ENCODE measurements around the gene TRPM3.

TRPM3 gene

GRCh38 chr9:70940605-70941004 is 180.8 kb downstream of the TRPM3 start:
- no peak for DNase-seq

DNA sequence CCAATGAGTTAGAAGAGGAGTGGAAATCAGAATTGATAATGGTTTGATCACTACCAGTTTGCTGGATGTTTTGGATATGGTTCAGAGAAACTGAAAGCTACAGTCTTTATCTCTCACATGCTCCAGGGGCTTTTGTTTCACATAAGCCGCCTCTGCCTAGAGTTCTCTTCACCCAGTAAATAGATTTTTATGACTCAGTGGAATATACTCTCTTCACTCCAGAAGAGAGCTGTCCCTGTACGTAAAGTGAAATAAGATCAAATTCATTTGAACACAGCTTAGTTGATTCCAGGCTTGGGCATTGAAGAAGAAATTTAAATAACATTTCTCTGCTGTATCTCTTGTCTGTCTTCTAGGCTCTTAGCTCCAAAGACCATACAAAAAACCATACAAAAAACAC is 184.9 kb downstream of the TRPM3 start:
- no peak for DNase-seq

- DNase-seq = no peak
These were observed 185.6 kb downstream of the TRPM3 start for GRCh38 chr9:70935856-70936255.

- DNase-seq = no peak
These were observed 186.8 kb downstream of the TRPM3 start for GRCh38 chr9:70934642-70935041.

- no peak for DNase-seq
These were observed 188.1 kb downstream of the TRPM3 start for GRCh38 chr9:70933321-70933720.

- no peak for DNase-seq
These were observed 189.3 kb downstream of the TRPM3 start for GRCh38 chr9:70932097-70932496.

- no peak for DNase-seq
These were observed 193.9 kb downstream of the TRPM3 start for GRCh38 chr9:70927530-70927929.

DNA sequence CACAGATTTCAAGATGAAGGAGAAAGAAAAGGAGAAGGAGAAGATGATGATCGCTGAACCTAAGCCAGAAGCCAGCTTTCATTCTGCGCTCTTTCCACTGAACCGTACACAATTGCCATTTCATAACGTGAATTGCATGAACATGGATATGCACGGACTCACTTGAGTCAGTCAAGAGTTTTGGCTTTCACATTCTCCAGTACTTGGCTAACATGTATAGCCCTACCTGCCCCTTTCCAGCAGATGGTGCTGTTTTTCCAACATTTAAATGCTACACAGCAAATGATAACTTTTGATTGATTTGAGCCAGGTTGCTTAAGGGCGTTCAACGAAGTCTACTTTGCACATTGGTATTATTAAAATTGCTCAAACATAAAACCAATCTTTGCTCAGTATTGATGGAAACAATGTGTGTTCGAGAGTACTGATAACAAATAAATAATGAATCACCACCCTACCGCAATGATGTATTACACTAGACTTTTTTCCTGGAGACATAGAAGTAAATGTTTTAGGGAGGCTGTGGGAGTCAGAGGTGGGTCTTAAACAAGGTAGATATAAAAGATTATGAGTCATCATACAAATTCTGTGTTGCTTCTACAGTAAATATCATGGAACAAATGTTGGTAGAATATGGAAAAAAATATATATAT is 196.4 kb downstream of the TRPM3 start:
- no peak for DNase-seq

DNA sequence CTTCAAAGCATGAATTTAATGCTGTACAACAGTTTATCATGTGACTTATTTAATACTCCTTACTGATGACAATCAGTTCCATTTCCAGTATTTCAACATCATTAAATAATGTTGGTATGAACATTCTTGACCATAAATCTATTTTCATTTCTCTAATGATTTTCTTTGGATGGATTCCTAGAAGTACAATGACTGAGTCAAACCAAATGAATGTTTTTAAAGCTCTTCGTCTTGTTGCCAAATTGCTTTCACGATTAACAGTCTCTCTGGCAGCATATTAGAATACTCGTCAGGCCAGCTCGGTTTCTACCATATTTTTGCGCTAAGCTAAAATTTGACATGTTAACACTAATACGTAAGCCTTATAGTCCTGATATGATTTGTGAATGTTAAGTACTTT is 197.0 kb downstream of the TRPM3 start:
- DNase-seq = no peak

GRCh38 chr9:70923961-70924360 is 197.5 kb downstream of the TRPM3 start:
- no peak for DNase-seq

GRCh38 chr9:70921136-70921535 is 200.3 kb downstream of the TRPM3 start:
- DNase-seq = no peak

DNA sequence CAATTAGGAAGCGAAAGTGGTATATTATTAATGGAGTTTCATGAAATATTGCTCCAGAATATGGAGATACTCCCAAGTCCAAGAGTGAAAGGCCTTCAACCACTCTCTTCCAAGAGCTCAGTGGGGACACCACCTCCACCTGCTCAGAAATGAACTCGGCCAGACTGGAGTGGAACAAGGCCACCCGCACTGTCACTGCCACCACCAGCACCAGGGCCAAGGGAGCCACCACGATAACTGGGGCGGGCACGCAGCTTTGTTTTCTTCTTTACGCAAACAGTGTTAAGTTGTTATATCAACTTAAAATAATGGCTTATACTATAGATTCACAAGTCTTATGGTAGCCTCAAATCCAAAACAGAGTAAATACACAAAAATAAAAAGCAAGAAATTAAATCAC is 204.1 kb downstream of the TRPM3 start:
- no peak for DNase-seq

- no peak for DNase-seq
These were observed 209.6 kb downstream of the TRPM3 start for GRCh38 chr9:70911791-70912190.

DNA sequence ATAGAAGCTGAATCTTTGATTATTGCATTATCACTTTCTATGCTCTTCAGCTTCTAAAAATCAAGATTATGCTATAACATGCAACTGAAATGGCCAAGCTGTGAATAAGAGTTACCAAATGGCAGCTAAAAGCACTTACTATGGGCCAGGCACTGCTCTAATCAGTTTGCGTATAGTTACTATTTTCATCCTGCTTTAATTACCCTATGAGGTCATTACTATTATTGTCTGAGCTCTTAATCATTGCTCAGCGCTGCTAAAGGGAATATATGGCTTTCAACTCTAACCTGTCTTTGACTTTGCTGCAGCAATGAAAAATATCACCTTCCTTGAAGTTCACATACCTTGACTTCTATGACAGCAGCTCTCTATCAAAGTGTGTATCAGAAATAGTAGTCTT is 210.8 kb downstream of the TRPM3 start:
- no peak for DNase-seq

GRCh38 chr9:70902692-70903131 is 218.7 kb downstream of the TRPM3 start:
- DNase-seq = no peak

DNA sequence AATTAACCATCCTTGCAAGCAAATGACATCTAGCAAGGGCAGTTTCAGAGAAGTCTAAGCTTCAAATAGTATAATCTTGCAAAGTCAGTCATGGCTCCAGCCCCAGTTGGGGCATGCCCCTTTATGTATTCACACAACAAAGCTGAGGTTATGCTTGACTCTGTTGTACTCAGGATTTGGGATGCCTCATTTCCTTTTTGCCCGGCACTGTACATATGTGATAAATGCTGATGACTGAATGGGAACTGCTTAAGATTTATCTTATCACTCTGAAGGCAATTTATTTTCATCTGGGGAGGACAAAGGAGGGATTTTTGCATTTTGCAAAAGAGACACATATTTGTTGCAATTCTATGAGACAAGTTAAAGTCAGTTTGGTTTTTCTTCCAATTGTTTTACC is 219.2 kb downstream of the TRPM3 start:
- no peak for DNase-seq

GRCh38 chr9:70901746-70902145 is 219.7 kb downstream of the TRPM3 start:
- no peak for DNase-seq

- DNase-seq = no peak
These were observed 220.4 kb downstream of the TRPM3 start for GRCh38 chr9:70901013-70901412.

- DNase-seq = no peak
These were observed 227.8 kb downstream of the TRPM3 start for GRCh38 chr9:70893580-70894122.

DNA sequence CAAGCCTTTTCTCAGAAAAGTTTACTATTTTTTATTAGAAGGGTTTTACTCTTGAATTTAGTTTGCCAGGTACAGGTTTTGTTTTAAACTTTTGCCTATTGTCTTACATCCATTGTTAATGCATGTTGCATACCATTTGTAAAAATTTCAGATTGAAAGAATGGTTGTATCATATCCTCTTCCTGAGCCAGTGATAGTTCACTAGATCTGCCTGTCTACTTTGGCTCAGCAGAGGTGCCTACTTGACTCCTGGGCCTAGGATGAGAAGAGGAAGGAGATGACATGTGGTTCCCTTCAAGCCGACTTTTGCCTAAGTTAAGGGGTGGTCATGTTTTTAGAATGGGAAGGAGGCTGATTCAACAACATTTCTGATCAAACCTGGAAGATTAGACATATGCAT is 232.9 kb downstream of the TRPM3 start:
- DNase-seq = no peak

DNA sequence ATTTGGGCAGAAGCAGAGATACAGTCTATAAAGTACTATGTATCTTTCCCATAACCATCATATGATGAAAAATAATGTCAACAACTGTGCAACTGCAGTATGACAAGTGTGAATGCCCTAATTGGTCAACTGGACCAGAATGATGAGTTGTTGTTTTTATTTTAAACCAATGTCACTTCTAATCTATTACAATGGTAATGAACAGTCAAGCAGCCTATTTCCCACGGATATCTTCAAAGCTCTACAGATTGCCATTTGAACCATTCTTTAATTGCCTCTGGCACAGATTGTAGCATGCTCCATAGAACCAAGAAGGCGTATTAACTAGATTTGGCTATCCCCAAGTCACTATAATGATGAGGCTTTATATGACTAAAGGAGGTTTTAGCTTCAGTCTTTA is 233.6 kb downstream of the TRPM3 start:
- no peak for DNase-seq

DNA sequence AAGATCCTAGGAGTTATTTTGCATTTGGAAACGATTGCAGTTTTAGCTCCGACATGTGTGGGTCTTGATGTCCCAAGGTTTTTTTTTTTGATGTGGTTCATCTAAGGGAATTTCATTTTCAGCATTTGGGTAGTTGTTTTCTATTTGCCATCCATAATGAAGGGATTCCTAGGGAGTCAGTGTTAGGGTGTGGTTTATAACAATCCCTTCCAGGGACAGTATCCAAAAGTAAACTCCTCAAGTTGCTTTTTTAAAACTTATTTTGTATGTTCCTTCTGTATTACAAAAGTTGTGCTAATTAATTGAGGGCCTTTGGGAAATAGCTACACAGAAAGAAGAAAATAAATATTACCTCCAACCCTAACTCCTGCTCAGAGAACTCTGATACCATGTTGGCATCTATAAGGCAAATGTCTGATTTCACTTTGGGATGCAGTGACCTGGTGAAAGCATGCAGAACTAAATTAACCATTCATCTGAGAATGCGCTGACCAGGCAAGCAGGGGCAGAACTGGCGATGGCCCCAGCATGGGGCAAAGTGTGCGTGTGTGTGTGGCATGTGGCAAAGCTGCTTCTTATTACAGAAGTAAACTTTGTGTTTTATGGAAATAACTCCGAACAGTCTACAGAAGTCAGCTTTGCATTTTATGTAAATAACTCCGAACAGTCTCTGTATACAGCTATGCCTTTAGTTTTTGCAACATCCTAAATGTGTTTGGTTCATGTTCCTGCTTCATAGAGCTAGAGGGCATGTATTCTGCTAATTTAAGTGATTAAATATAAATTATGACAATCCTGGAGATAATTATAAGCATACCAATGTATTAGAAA is 237.2 kb downstream of the TRPM3 start:
- DNase-seq = no peak

GRCh38 chr9:70883056-70883455 is 238.4 kb downstream of the TRPM3 start:
- DNase-seq = no peak

DNA sequence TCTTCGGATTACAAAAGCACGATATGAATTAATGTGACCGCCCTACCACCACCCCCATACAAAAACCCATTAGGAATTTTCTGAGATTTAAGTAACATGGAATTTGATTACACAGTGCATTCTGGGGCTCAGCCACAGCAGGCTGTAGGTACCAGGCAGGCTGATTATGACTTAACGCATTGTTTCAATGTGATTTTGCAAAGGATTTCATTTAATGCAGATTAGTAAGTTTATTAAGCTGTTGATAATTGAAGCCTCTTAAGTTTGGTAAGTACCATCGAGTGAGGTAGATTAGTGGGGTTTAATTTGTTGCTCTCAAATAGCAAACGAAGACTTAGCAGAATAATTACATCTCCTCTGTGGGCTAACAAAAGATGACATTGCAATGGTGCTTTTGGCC is 240.1 kb downstream of the TRPM3 start:
- no peak for DNase-seq

All from activated CD4-positive, alpha-beta T cell treated with anti-CD3 and anti-CD28 coated beads for 1 hour (primary cell).